Body of pancreas (tissue), 4 donors: Measurements from ENCODE around the gene LRRK1. TPM values are rescaled to one million over a fixed set of nuclear protein-coding genes. Genes with fewer than 3 reads are reported as not detected.

ENCODE experiments used
- ATAC-seq: fragments of 150-250 bp; one replicate; pipeline ENCODE4 v1.9.1; 2016
- DNase-seq, 4 donors: peaks; one replicate each; pipeline ENCODE4 v3.0.0-alpha.2; 2019
- H3K27ac ChIP-seq, 4 donors: fragments of 200-600 bp; sonication (generic); 1 replicate in 3 of 4; 2 replicates in 1 of 4; pipeline versions ENCODE4 v1.5.1 to v1.6.1; 2016 to 2019; ENCODE audit warnings: mild to moderate bottlenecking in 1 of 4, mixed read lengths in 1 of 4, moderate library complexity in 1 of 4
- H3K27me3 ChIP-seq, 2 donors: fragments of 200-600 bp; sonication (generic); one replicate each; pipeline ENCODE4 v1.6.0; 2016; ENCODE audit warnings: mild to moderate bottlenecking in 1 of 2
- H3K36me3 ChIP-seq, 2 donors: fragments of 200-600 bp; sonication (generic); replicated peaks in 1 of 2; 2 replicates each; pipeline ENCODE4 v1.5.1; 2016; ENCODE audit warnings: low read depth in 2 of 2; ENCODE audit not compliant: insufficient read depth in 1 of 2
- H3K4me1 ChIP-seq: fragments of 200-600 bp; sonication (generic); one replicate; pipeline ENCODE4 v1.6.0; 2016
- H3K4me3 ChIP-seq, 2 donors: fragments of 200-600 bp; sonication (generic); 1 replicate in 1 of 2; 2 replicates in 1 of 2; pipeline ENCODE4 v1.5.1; 2016 to 2019
- H3K9me3 ChIP-seq, 3 donors: fragments of 200-600 bp; sonication (generic); 1 replicate in 2 of 3; 2 replicates in 1 of 3; pipeline ENCODE4 v1.5.1; 2016
- POLR2A ChIP-seq, 3 donors: fragments of 450-650 bp; IDR thresholded peaks; one replicate each; pipeline ENCODE4 v1.6.1; 2016; ENCODE audit warnings: antibody characterized with exemption in 3 of 3, mild to moderate bottlenecking in 2 of 3
- WGBS, 2 donors: methylation state at CpG; one replicate each; pipeline ENCODE4 v1.1.5; 2017; 5-methylcytosine and 5-hydroxymethylcytosine counted together
- intact Hi-C: fragments of 100-400 bp; cut with DNase I; formaldehyde crosslinking; loops from one replicate; pipeline ENCODE4 v1.15.1; 2023
- total RNA-seq, 2 donors: library from RNA; depleted of rRNA; stranded (reverse); fragments of >200 nt; gene quantifications; one replicate each; pipeline ENCODE4 v1.1.0, GENCODE V29; 2016
- TF ChIP-seq, protein P1 (sequence below), 7 experiments: fragments of 450-650 bp in 4 of 7; fragments of 200-600 bp in 3 of 7; sonication (generic) in 3 of 7; IDR thresholded peaks; one replicate each; pipeline ENCODE4 v1.5.1; 2016 to 2019; ENCODE audit warnings: antibody characterized with exemption in 7 of 7

Gene LRRK1
- total RNA-seq, 2 donors from 2014 or later = 12.2 to 14.0 TPM

- no peak overlapping the region for H3K4me3 ChIP-seq
- TF ChIP-seq, protein P1, sequence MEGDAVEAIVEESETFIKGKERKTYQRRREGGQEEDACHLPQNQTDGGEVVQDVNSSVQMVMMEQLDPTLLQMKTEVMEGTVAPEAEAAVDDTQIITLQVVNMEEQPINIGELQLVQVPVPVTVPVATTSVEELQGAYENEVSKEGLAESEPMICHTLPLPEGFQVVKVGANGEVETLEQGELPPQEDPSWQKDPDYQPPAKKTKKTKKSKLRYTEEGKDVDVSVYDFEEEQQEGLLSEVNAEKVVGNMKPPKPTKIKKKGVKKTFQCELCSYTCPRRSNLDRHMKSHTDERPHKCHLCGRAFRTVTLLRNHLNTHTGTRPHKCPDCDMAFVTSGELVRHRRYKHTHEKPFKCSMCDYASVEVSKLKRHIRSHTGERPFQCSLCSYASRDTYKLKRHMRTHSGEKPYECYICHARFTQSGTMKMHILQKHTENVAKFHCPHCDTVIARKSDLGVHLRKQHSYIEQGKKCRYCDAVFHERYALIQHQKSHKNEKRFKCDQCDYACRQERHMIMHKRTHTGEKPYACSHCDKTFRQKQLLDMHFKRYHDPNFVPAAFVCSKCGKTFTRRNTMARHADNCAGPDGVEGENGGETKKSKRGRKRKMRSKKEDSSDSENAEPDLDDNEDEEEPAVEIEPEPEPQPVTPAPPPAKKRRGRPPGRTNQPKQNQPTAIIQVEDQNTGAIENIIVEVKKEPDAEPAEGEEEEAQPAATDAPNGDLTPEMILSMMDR (IDR thresholded peaks at IDR 0.05) = no peak
- no peak for TF ChIP-seq POLR2A (IDR thresholded peaks at IDR 0.05)
- ATAC-seq (no peak), DNase-seq (no peak)
- 75 to 91% methylated on average over 9 to 13 of the region's 13 CpGs for WGBS, 2 donors
- H3K9me3 ChIP-seq = no peaks in the 10 kb centered on the region
- no peaks in the 10 kb centered on the region for H3K27me3 ChIP-seq
- peaks cover 4 to 11% of the 10 kb centered on the region in 2 donors for H3K36me3 ChIP-seq
- H3K27ac ChIP-seq = no peak overlapping the region
- H3K4me1 ChIP-seq = no peaks in the 10 kb centered on the region
- intact Hi-C loops = no loop called here
Observed at GRCh38 chr15:101052031-101052620, 133.0 kb downstream of the LRRK1 start.

DNA sequence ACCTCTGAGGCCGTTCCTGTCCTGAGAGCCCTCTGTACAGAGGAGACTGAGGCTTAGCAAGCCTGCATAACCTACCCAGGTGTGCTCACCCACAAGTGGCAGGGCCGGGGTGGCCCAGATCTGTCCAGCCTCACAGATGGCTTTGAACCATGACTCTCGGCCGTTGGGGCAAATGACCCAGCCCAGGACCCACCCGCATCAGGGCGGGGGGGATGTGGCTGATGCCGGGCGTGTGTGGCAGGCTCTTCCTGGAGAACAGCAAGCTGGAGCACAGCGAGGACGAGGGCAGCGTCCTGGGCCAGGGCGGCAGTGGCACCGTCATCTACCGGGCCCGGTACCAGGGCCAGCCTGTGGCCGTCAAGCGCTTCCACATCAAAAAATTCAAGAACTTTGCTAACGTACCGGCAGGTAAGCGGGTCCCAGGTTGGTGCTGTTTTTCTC, 133.5 kb downstream of the LRRK1 start:
- intact Hi-C loops = no loop called here
- WGBS, 2 donors = 97% methylated on average over 17 of the region's 20 CpGs; no CpG with 5 or more reads in 1 of the 2 donors
- H3K27me3 ChIP-seq = no peaks in the 10 kb centered on the region
- DNase-seq = no peak
- H3K4me3 ChIP-seq = no peak overlapping the region
- ATAC-seq = no peak
- TF ChIP-seq, protein P1 (IDR thresholded peaks at IDR 0.05) = no peak
- TF ChIP-seq POLR2A (IDR thresholded peaks at IDR 0.05) = no peak
- H3K36me3 ChIP-seq = peaks cover 4 to 13% of the 10 kb centered on the region in 2 donors
- H3K4me1 ChIP-seq = no peaks in the 10 kb centered on the region
- H3K27ac ChIP-seq = no peak overlapping the region
- no peaks in the 10 kb centered on the region for H3K9me3 ChIP-seq

DNA sequence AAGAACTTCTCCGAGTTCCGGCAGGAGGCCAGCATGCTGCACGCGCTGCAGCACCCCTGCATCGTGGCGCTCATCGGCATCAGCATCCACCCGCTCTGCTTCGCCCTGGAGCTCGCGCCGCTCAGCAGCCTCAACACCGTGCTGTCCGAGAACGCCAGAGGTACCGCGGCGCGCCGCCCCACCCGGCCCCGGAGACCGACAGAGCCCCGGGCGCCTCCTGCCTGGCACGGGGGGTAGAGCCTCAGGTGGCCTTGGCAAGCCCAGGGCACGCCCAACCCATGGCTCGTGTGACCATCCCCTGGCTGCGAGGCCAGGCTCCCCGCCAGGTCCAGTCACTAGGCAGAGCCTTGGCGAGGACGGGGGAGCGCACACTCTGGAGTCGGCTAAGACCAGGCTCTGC, 134.1 kb downstream of the LRRK1 start:
- H3K27ac ChIP-seq = no peak overlapping the region
- DNase-seq (no peak), ATAC-seq (no peak)
- WGBS, 2 donors = 96 to 99% methylated on average over 17 to 34 of the region's 34 CpGs
- no peak for TF ChIP-seq POLR2A (IDR thresholded peaks at IDR 0.05)
- TF ChIP-seq, protein P1 (IDR thresholded peaks at IDR 0.05) = no peak
- H3K4me1 ChIP-seq = no peaks in the 10 kb centered on the region
- no peaks in the 10 kb centered on the region for H3K9me3 ChIP-seq
- intact Hi-C loops = no loop called here
- peaks cover 4 to 15% of the 10 kb centered on the region in 2 donors for H3K36me3 ChIP-seq
- no peaks in the 10 kb centered on the region for H3K27me3 ChIP-seq
- no peak overlapping the region for H3K4me3 ChIP-seq

- intact Hi-C loops = no loop called here
- peaks cover 4 to 13% of the 10 kb centered on the region in 2 donors for H3K36me3 ChIP-seq
- DNase-seq = no peak
- H3K27ac ChIP-seq = no peak overlapping the region
- H3K27me3 ChIP-seq = no peaks in the 10 kb centered on the region
- no peaks in the 10 kb centered on the region for H3K9me3 ChIP-seq
- H3K4me3 ChIP-seq = no peak overlapping the region
- H3K4me1 ChIP-seq = no peaks in the 10 kb centered on the region
- 90 to 92% methylated on average over 9 of the region's 9 CpGs for WGBS, 2 donors
- no peak for TF ChIP-seq POLR2A (IDR thresholded peaks at IDR 0.05)
- TF ChIP-seq, protein P1 (IDR thresholded peaks at IDR 0.05) = no peak
- no peak for ATAC-seq
Observed at GRCh38 chr15:101054116-101054515, 135.0 kb downstream of the LRRK1 start.

DNA sequence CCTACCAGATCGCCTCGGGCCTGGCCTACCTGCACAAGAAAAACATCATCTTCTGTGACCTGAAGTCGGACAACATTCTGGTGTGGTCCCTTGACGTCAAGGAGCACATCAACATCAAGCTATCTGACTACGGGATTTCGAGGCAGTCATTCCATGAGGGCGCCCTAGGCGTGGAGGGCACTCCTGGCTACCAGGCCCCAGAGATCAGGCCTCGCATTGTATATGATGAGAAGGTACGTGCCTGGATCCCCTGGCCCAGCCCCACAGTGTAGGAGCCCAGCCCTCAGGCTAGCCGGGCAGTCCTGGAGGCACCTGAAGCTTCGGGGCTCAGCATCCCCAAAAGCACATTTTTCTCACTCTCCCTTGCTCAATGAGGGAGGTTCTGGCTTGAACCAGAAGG, 135.8 kb downstream of the LRRK1 start:
- Histone ChIP-seq H3K27ac (no peak overlapping the region), H3K4me3 (no peak overlapping the region), H3K4me1 (no peaks in the 10 kb centered on the region), H3K27me3 (no peaks in the 10 kb centered on the region), H3K9me3 (no peaks in the 10 kb centered on the region), H3K36me3 (peaks cover 4 to 13% of the 10 kb centered on the region in 2 donors)
- intact Hi-C loops = no loop called here
- TF ChIP-seq, protein P1 (IDR thresholded peaks at IDR 0.05) = no peak
- no peak for TF ChIP-seq POLR2A (IDR thresholded peaks at IDR 0.05)
- DNase-seq (no peak), ATAC-seq (no peak)
- WGBS, 2 donors = 88 to 93% methylated on average over 7 to 12 of the region's 12 CpGs
